ENCODE data around the gene CCDC50.

Gene CCDC50

GRCh38 chr3:191379446-191379845, 50.3 kb downstream of the CCDC50 start:
- no peak for DNase-seq (ENCODE audit: low spot score)

- no peak for DNase-seq (ENCODE audit: low spot score)
These were observed 50.8 kb downstream of the CCDC50 start for GRCh38 chr3:191380001-191380400.

GRCh38 chr3:191381303-191381702, 52.1 kb downstream of the CCDC50 start:
- no peak for DNase-seq (ENCODE audit: low spot score)

GRCh38 chr3:191382661-191383060, 53.5 kb downstream of the CCDC50 start:
- no peak for DNase-seq (ENCODE audit: low spot score)

- DNase-seq (ENCODE audit: low spot score): no peak
These were observed 53.9 kb downstream of the CCDC50 start for GRCh38 chr3:191383124-191383523.

- DNase-seq (ENCODE audit: low spot score): no peak
These were observed 55.9 kb downstream of the CCDC50 start for GRCh38 chr3:191385101-191385500.

GRCh38 chr3:191387441-191388077, 58.4 kb downstream of the CCDC50 start:
- DNase-seq (ENCODE audit: low spot score): no peak

GRCh38 chr3:191388823-191389222, 59.6 kb downstream of the CCDC50 start:
- DNase-seq (ENCODE audit: low spot score): no peak

- DNase-seq (ENCODE audit: low spot score): no peak
These were observed 61.4 kb downstream of the CCDC50 start for GRCh38 chr3:191390580-191390979.

- no peak for DNase-seq (ENCODE audit: low spot score)
These were observed 62.9 kb downstream of the CCDC50 start for GRCh38 chr3:191391861-191392808.

- no peak for DNase-seq (ENCODE audit: low spot score)
These were observed 64.0 kb downstream of the CCDC50 start for GRCh38 chr3:191393146-191393545.

- DNase-seq (ENCODE audit: low spot score): no peak
These were observed 68.6 kb downstream of the CCDC50 start for GRCh38 chr3:191397771-191398170.

GRCh38 chr3:191398607-191399006, 69.4 kb downstream of the CCDC50 start:
- DNase-seq (ENCODE audit: low spot score): no peak

- DNase-seq (ENCODE audit: low spot score): no peak
These were observed 70.7 kb downstream of the CCDC50 start for GRCh38 chr3:191399918-191400317.

- DNase-seq (ENCODE audit: low spot score): no peak
These were observed 72.7 kb downstream of the CCDC50 start for GRCh38 chr3:191401775-191402357.

- DNase-seq (ENCODE audit: low spot score): no peak
These were observed 80.7 kb downstream of the CCDC50 start for GRCh38 chr3:191409791-191410359.

- peak; percentile 71 for DNase-seq (ENCODE audit: low spot score)
These were observed 83.6 kb downstream of the CCDC50 start for GRCh38 chr3:191412759-191413158.

- DNase-seq (ENCODE audit: low spot score): no peak
These were observed 85.1 kb downstream of the CCDC50 start for GRCh38 chr3:191414286-191414685.

- no peak for DNase-seq (ENCODE audit: low spot score)
These were observed 85.5 kb downstream of the CCDC50 start for GRCh38 chr3:191414732-191415131.

- DNase-seq (ENCODE audit: low spot score): no peak
These were observed 86.4 kb downstream of the CCDC50 start for GRCh38 chr3:191415566-191415965.

GRCh38 chr3:191417457-191417729, 88.2 kb downstream of the CCDC50 start:
- no peak for DNase-seq (ENCODE audit: low spot score)

GRCh38 chr3:191420771-191421170, 91.6 kb downstream of the CCDC50 start:
- DNase-seq (ENCODE audit: low spot score): no peak

GRCh38 chr3:191424881-191425280, 95.7 kb downstream of the CCDC50 start:
- no peak for DNase-seq (ENCODE audit: low spot score)

All from kidney tubule cell (primary cell).